ENCODE measurements around the gene TLR2. TPM values are rescaled to one million over a fixed set of nuclear protein-coding genes. Genes with fewer than 3 reads are reported as not detected.
A peak's percentile ranks its signal among the peaks of the same experiment; 100 is the strongest.

Gene TLR2
- polyA plus RNA-seq, 3 donors, result 133 to 187 (median 162) TPM

- no peak overlapping the region for H3K9ac ChIP-seq (ENCODE audit: insufficient read depth, low read length, poor library complexity, severe bottlenecking)
- peaks cover 0 to 6% (median 0%) of the 10 kb centered on the region in 7 donors for H3K9me3 Mint-ChIP-seq
- H3K4me1 Mint-ChIP-seq, result peaks cover 50% of the 10 kb centered on the region
- no peaks in the 10 kb centered on the region for H3K27me3 ChIP-seq (ENCODE audit: control insufficient read depth in 2 of 2, insufficient read depth in 2 of 2, low read length in 2 of 2)
- no peak overlapping the region for H3K4me3 ChIP-seq (replicated peaks in 1 of 3; ENCODE audit: low read depth in 2 of 3, low read length in 3 of 3)
- H3K4me3 Mint-ChIP-seq, result peak overlapping the region in 1 of 2 donors; percentile 37
- intact Hi-C loops (cut with micrococcal nuclease), result loop anchor here (2.0 to 10.0 kb wide), 3 partner anchors 116 to 406 kb away; partner anchors contain the start of gene MND1 (in 1 of the 2)
- H3K36me3 Mint-ChIP-seq, result peaks cover 0 to 6% of the 10 kb centered on the region in 2 donors
- H3K36me3 ChIP-seq (replicated peaks in 1 of 2; ENCODE audit: control insufficient read depth in 1 of 2, insufficient read depth in 2 of 2, low read length in 2 of 2), result no peaks in the 10 kb centered on the region
- DNase-seq, result peak; percentile 70 to 80 (median 72)
- H3K4me1 ChIP-seq (ENCODE audit: control insufficient read depth in 1 of 2, insufficient read depth in 2 of 2, low read length in 2 of 2), result peaks cover 50% of the 10 kb centered on the region in 2 donors
- peak overlapping the region; percentile 12 for H3K4me2 ChIP-seq (replicated peaks; ENCODE audit: extremely low read depth, low read length, poor library complexity, severe bottlenecking)
- peak overlapping the region in 1 of 7 donors; percentile 47 for H3K27ac Mint-ChIP-seq
- H2AFZ ChIP-seq (ENCODE audit: insufficient read depth, low read depth, low read length, poor library complexity, severe bottlenecking), result no peak overlapping the region
- H3K27ac ChIP-seq (ENCODE audit: low read depth in 1 of 2, low read length in 2 of 2), result no peak overlapping the region
- no peaks in the 10 kb centered on the region for H4K20me1 ChIP-seq (ENCODE audit: insufficient read depth, low read length)
- WGBS (ENCODE audit: insufficient coverage), result no CpG with 5 or more reads among the region's 5 CpGs
- peaks cover 0 to 2% of the 10 kb centered on the region in 2 donors for H3K9me3 ChIP-seq (replicated peaks in 1 of 2; ENCODE audit: control insufficient read depth in 1 of 2, insufficient read depth in 1 of 2, low read length in 2 of 2)
- TF ChIP-seq, protein P1, sequence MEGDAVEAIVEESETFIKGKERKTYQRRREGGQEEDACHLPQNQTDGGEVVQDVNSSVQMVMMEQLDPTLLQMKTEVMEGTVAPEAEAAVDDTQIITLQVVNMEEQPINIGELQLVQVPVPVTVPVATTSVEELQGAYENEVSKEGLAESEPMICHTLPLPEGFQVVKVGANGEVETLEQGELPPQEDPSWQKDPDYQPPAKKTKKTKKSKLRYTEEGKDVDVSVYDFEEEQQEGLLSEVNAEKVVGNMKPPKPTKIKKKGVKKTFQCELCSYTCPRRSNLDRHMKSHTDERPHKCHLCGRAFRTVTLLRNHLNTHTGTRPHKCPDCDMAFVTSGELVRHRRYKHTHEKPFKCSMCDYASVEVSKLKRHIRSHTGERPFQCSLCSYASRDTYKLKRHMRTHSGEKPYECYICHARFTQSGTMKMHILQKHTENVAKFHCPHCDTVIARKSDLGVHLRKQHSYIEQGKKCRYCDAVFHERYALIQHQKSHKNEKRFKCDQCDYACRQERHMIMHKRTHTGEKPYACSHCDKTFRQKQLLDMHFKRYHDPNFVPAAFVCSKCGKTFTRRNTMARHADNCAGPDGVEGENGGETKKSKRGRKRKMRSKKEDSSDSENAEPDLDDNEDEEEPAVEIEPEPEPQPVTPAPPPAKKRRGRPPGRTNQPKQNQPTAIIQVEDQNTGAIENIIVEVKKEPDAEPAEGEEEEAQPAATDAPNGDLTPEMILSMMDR (IDR thresholded peaks at IDR 0.05), result peak; percentile 82
- H3K79me2 ChIP-seq (ENCODE audit: insufficient read depth, low read length), result peaks cover 4% of the 10 kb centered on the region
- peaks cover 0 to 4% (median 0%) of the 10 kb centered on the region in 3 donors for H3K27me3 Mint-ChIP-seq (ENCODE audit: low read depth in 3 of 3)
Measured at GRCh38 chr4:153750197-153750817, 66.2 kb downstream of the TLR2 start.

DNA sequence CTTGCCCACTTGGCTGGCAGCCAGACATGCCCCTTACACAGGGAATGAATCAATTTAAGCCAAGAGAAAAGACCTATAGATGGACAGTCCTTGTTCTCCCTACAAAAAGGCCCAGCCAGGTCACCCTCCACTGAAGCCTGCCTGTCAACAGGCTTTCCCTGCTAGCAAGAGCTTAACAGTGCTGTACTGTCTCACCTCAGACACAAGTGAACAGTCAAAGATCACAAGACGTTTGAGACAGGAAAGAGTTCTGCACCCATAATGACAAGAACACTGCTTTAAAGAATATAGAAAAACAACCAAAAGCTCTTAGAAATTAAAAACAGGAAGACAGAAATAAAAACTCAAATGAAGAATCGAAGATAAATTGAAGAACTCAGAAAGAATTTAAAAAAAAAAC lies 71.1 kb downstream of the TLR2 start:
- DNase-seq, result no peak

More for the DNA sequence above, 71.1 kb downstream of the TLR2 start:
- Histone ChIP-seq H3K79me2 (ENCODE audit: insufficient read depth, low read length) (no peaks in the 10 kb centered on the region), H3K9ac (ENCODE audit: insufficient read depth, low read length, poor library complexity, severe bottlenecking) (no peak overlapping the region), H3K27ac (ENCODE audit: low read depth in 1 of 2, low read length in 2 of 2) (no peak overlapping the region), H2AFZ (ENCODE audit: insufficient read depth, low read depth, low read length, poor library complexity, severe bottlenecking) (no peak overlapping the region), H3K4me2 (replicated peaks; ENCODE audit: extremely low read depth, low read length, poor library complexity, severe bottlenecking) (no peak overlapping the region), H3K27me3 (ENCODE audit: control insufficient read depth in 2 of 2, insufficient read depth in 2 of 2, low read length in 2 of 2) (peaks cover 3 to 16% of the 10 kb centered on the region in 2 donors), H3K9me3 (replicated peaks in 1 of 2; ENCODE audit: control insufficient read depth in 1 of 2, insufficient read depth in 1 of 2, low read length in 2 of 2) (peaks cover 0 to 2% of the 10 kb centered on the region in 2 donors), H3K4me1 (ENCODE audit: control insufficient read depth in 1 of 2, insufficient read depth in 2 of 2, low read length in 2 of 2) (peaks cover 10 to 13% of the 10 kb centered on the region in 2 donors), H3K36me3 (replicated peaks in 1 of 2; ENCODE audit: control insufficient read depth in 1 of 2, insufficient read depth in 2 of 2, low read length in 2 of 2) (no peaks in the 10 kb centered on the region), H3K4me3 (replicated peaks in 1 of 3; ENCODE audit: low read depth in 2 of 3, low read length in 3 of 3) (no peak overlapping the region), H4K20me1 (ENCODE audit: insufficient read depth, low read length) (no peaks in the 10 kb centered on the region)
- TF ChIP-seq, protein P1 (IDR thresholded peaks at IDR 0.05), result no peak
- Mint-ChIP-seq H3K36me3 (peaks cover 3 to 5% of the 10 kb centered on the region in 2 donors), H3K27ac (no peak overlapping the region), H3K27me3 (ENCODE audit: low read depth in 3 of 3) (peaks cover 22 to 23% (median 23%) of the 10 kb centered on the region in 3 donors), H3K9me3 (peaks cover 0 to 8% (median 2%) of the 10 kb centered on the region in 7 donors), H3K4me3 (no peak overlapping the region), H3K4me1 (peaks cover 27% of the 10 kb centered on the region)
- WGBS (ENCODE audit: insufficient coverage), result no CpG with 5 or more reads among the region's 2 CpGs
- intact Hi-C loops (cut with micrococcal nuclease), result loop anchor here in 1 of 2 donors (10.0 kb wide), 1 partner anchor 410 kb away; the partner anchor contains the start of gene MND1

Other genes with a start within 250 kb of the TLR2 start
- 10 to 100 TPM; 11.2 to 58.3 (median 26.0) TPM for gene TMEM131L, start 217.9 kb upstream of the TLR2 start, polyA plus RNA-seq
- under 1 TPM; 0.36 to 0.91 (median 0.55) TPM for gene RNF175, start 75.7 kb downstream of the TLR2 start, polyA plus RNA-seq
- gene SFRP2, start 104.8 kb downstream of the TLR2 start, polyA plus RNA-seq, result not detected